H9 (cell line): ENCODE results near the gene KLKB1. TPM values are rescaled to one million over a fixed set of nuclear protein-coding genes. Genes with fewer than 3 reads are reported as not detected.

Source experiments
- DNase-seq: peaks from one replicate; pipeline ENCODE4 v3.0.0-alpha.2; 2017
- H2AFZ ChIP-seq: one replicate; pipeline ENCODE4 v1.6.1; 2013; ENCODE audit warnings: mild to moderate bottlenecking, low read length, control low read depth, moderate library complexity
- H2AK5ac ChIP-seq: 2 replicates; pipeline ENCODE4 v1.6.1; 2013; ENCODE audit warnings: low read length, control low read depth, mixed read lengths; ENCODE audit not compliant: insufficient read length
- H2BK120ac ChIP-seq: one replicate; pipeline ENCODE4 v1.6.1; 2013; ENCODE audit warnings: low read depth, mild to moderate bottlenecking, low read length, control low read depth, inconsistent platforms; ENCODE audit not compliant: poor library complexity, severe bottlenecking
- H2BK12ac ChIP-seq: 2 replicates; pipeline ENCODE4 v1.6.1; 2013; ENCODE audit warnings: low read length, control low read depth, mixed read lengths, low read depth; ENCODE audit not compliant: insufficient read length
- H2BK15ac ChIP-seq: 2 replicates; pipeline ENCODE4 v1.6.1; 2013; ENCODE audit warnings: low read depth, low read length, control low read depth
- H2BK20ac ChIP-seq: one replicate; pipeline ENCODE4 v1.6.1; 2013; ENCODE audit warnings: low read depth, mild to moderate bottlenecking, low read length, control low read depth, inconsistent platforms; ENCODE audit not compliant: poor library complexity, severe bottlenecking
- H2BK5ac ChIP-seq: 2 replicates; pipeline ENCODE4 v1.6.1; 2013; ENCODE audit warnings: low read length, control low read depth, mixed read lengths; ENCODE audit not compliant: insufficient read length
- H3K14ac ChIP-seq: 2 replicates; pipeline ENCODE4 v1.6.1; 2013; ENCODE audit warnings: low read length, control low read depth; ENCODE audit not compliant: insufficient read depth
- H3K18ac ChIP-seq: 2 replicates; pipeline ENCODE4 v1.6.1; 2013; ENCODE audit warnings: low read depth, mild to moderate bottlenecking, mixed read lengths, low read length, control low read depth; ENCODE audit not compliant: insufficient read length
- H3K23ac ChIP-seq: 2 replicates; pipeline ENCODE4 v1.6.1; 2013; ENCODE audit warnings: low read length, control low read depth, mixed read lengths, low read depth; ENCODE audit not compliant: insufficient read length
- H3K23me2 ChIP-seq: 2 replicates; pipeline ENCODE4 v1.6.1; 2013; ENCODE audit warnings: low read depth, mild to moderate bottlenecking, mixed read lengths, low read length, control low read depth; ENCODE audit not compliant: insufficient read length, poor library complexity, severe bottlenecking
- H3K27ac ChIP-seq: 2 replicates; pipeline ENCODE4 v1.5.1; 2013; ENCODE audit warnings: low read length, control low read depth, mixed read lengths, low read depth; ENCODE audit not compliant: insufficient read length
- H3K27me3 ChIP-seq: 2 replicates; pipeline ENCODE4 v1.6.1; 2013; ENCODE audit warnings: low read length, control low read depth, inconsistent platforms; ENCODE audit not compliant: insufficient read depth
- H3K4ac ChIP-seq: 2 replicates; pipeline ENCODE4 v1.6.1; 2013; ENCODE audit warnings: low read depth, mild to moderate bottlenecking, control low read depth, inconsistent platforms, low read length, moderate library complexity
- H3K4me1 ChIP-seq: 2 replicates; pipeline ENCODE4 v1.6.1; 2013; ENCODE audit warnings: low read length, control low read depth, inconsistent platforms; ENCODE audit not compliant: insufficient read depth
- H3K4me2 ChIP-seq: 2 replicates; pipeline ENCODE4 v1.6.1; 2013; ENCODE audit warnings: low read length, control low read depth, mixed read lengths; ENCODE audit not compliant: insufficient read length, insufficient read depth
- H3K56ac ChIP-seq: 2 replicates; pipeline ENCODE4 v1.6.1; 2013; ENCODE audit warnings: low read depth, mild to moderate bottlenecking, mixed read lengths, low read length, control low read depth; ENCODE audit not compliant: insufficient read length
- H3K79me1 ChIP-seq: 2 replicates; pipeline ENCODE4 v1.6.1; 2013; ENCODE audit warnings: low read depth, mild to moderate bottlenecking, moderate library complexity, low read length, control low read depth, inconsistent platforms; ENCODE audit not compliant: insufficient read depth, poor library complexity, severe bottlenecking
- H3K79me2 ChIP-seq: 2 replicates; pipeline ENCODE4 v1.6.1; 2013; ENCODE audit warnings: low read length, control low read depth, inconsistent platforms; ENCODE audit not compliant: insufficient read depth
- H3K9ac ChIP-seq: 2 replicates; pipeline ENCODE4 v1.6.1; 2013; ENCODE audit warnings: low read length, control low read depth, mixed read lengths; ENCODE audit not compliant: insufficient read length; ENCODE audit errors: extremely low read depth
- H3K9me3 ChIP-seq: one replicate; pipeline ENCODE4 v1.6.1; 2013; ENCODE audit warnings: low read depth, low read length, inconsistent platforms; ENCODE audit not compliant: control insufficient read depth
- H3T11ph ChIP-seq: one replicate; pipeline ENCODE4 v1.6.1; 2013; ENCODE audit warnings: mild to moderate bottlenecking, low read length, control low read depth, inconsistent platforms
- H4K20me1 ChIP-seq: one replicate; pipeline ENCODE4 v1.6.1; 2013; ENCODE audit not compliant: control insufficient read depth, insufficient read length, insufficient read depth
- H4K5ac ChIP-seq: 2 replicates; pipeline ENCODE4 v1.6.1; 2013; ENCODE audit warnings: low read depth, mild to moderate bottlenecking, mixed read lengths, low read length, control low read depth; ENCODE audit not compliant: insufficient read length
- H4K8ac ChIP-seq: replicated peaks from 2 replicates; pipeline ENCODE4 v1.6.1; 2013; ENCODE audit warnings: low read length, control low read depth, mixed read lengths, low read depth; ENCODE audit not compliant: insufficient read length
- H4K91ac ChIP-seq: 2 replicates; pipeline ENCODE4 v1.6.1; 2013; ENCODE audit warnings: low read depth, mild to moderate bottlenecking, moderate library complexity, mixed read lengths, low read length, control low read depth; ENCODE audit not compliant: insufficient read length
- H3K27ac Mint-ChIP-seq, 3 experiments: 2 replicates in 2 of 3; 3 replicates in 1 of 3; pipeline ENCODE4 v1.8.0; 2020 to 2021; ENCODE audit warnings: mixed read lengths in 3 of 3, mild to moderate bottlenecking in 1 of 3, moderate library complexity in 1 of 3
- H3K27me3 Mint-ChIP-seq: 2 replicates; pipeline ENCODE4 v1.8.0; 2021; ENCODE audit warnings: low read depth, mild to moderate bottlenecking, moderate library complexity, mixed read lengths
- H3K36me3 Mint-ChIP-seq, 3 experiments: 2 replicates in 2 of 3; 3 replicates in 1 of 3; pipeline ENCODE4 v1.8.0; 2020 to 2021; ENCODE audit warnings: low read depth in 3 of 3, mixed read lengths in 3 of 3; ENCODE audit not compliant: insufficient read depth in 1 of 3
- H3K4me1 Mint-ChIP-seq, 2 experiments: 2 replicates each; pipeline ENCODE4 v1.8.0; 2020; ENCODE audit warnings: mixed read lengths in 2 of 2
- H3K4me3 Mint-ChIP-seq, 2 experiments: 2 replicates in 1 of 2; 3 replicates in 1 of 2; pipeline ENCODE4 v1.8.0; 2020 to 2021; ENCODE audit warnings: mild to moderate bottlenecking in 2 of 2, mixed read lengths in 2 of 2, moderate library complexity in 1 of 2
- H3K9me3 Mint-ChIP-seq, 2 experiments: 2 replicates in 1 of 2; 3 replicates in 1 of 2; pipeline ENCODE4 v1.8.0; 2020; ENCODE audit warnings: mild to moderate bottlenecking in 2 of 2, mixed read lengths in 2 of 2, moderate library complexity in 1 of 2
- WGBS: extraction: QIAGEN DNeasy Blood & Tissue Kit; methylation state at CpG from one replicate; pipeline ENCODE4 v1.1.7; 2013; ENCODE audit warnings: missing lambda C conversion rate, low lambda C conversion rate, mixed read lengths; ENCODE audit not compliant: insufficient read length; ENCODE audit errors: extremely low coverage; 5-methylcytosine and 5-hydroxymethylcytosine counted together
- total RNA-seq: library from RNA; stranded (reverse); gene quantifications from 2 replicates; pipeline ENCODE4 v1.2.1, GENCODE V29; 2021
- TF ChIP-seq, protein P1 (sequence below): fragments of 200-600 bp; sonication (generic); conservative IDR thresholded peaks from 3 replicates; pipeline ENCODE4 v1.8.0; 2021; ENCODE audit warnings: antibody characterized with exemption, mild to moderate bottlenecking

The KLKB1 gene
- total RNA-seq, 1 experiment from 2014 or later, result 21.8 TPM

- Histone ChIP-seq H2BK120ac (no peak overlapping the region), H3K9ac (peak overlapping the region; percentile 58), H4K91ac (no peak overlapping the region), H3K79me1 (no peaks in the 10 kb centered on the region), H3K9me3 (no peaks in the 10 kb centered on the region), H2BK20ac (no peak overlapping the region), H4K20me1 (peaks cover 2% of the 10 kb centered on the region), H3K79me2 (peaks cover 18% of the 10 kb centered on the region; the same call in 1 of the 2 replicates), H2BK15ac (no peak overlapping the region), H3K23me2 (peaks cover 3% of the 10 kb centered on the region), H3K4me1 (peaks cover 2% of the 10 kb centered on the region), H2BK5ac (no peak overlapping the region), H3K14ac (no peak overlapping the region), H3K56ac (no peak overlapping the region), H3K4me2 (peak overlapping the region; percentile 59), H2BK12ac (no peak overlapping the region), H3K4ac (no peak overlapping the region), H3K23ac (no peak overlapping the region), H4K5ac (no peak overlapping the region), H3K18ac (no peak overlapping the region), H3T11ph (no peak overlapping the region), H2AK5ac (no peak overlapping the region), H2AFZ (no peak overlapping the region), H4K8ac (no peak overlapping the region), H3K27ac (peak overlapping the region; percentile 67), H3K27me3 (no peaks in the 10 kb centered on the region)
- WGBS, result no CpG with 5 or more reads among the region's 2 CpGs
- Mint-ChIP-seq H3K9me3 (peaks cover 2 to 3% of the 10 kb centered on the region in 2 experiments), H3K27me3 (no peaks in the 10 kb centered on the region; the same call in 1 of the 2 replicates), H3K4me1 (peaks cover 9 to 14% of the 10 kb centered on the region in 2 experiments), H3K36me3 (peaks cover 0 to 4% (median 2%) of the 10 kb centered on the region in 3 experiments; a peak in 4 of 7 replicates), H3K4me3 (no peak overlapping the region), H3K27ac (no peak overlapping the region)
- TF ChIP-seq, protein P1, sequence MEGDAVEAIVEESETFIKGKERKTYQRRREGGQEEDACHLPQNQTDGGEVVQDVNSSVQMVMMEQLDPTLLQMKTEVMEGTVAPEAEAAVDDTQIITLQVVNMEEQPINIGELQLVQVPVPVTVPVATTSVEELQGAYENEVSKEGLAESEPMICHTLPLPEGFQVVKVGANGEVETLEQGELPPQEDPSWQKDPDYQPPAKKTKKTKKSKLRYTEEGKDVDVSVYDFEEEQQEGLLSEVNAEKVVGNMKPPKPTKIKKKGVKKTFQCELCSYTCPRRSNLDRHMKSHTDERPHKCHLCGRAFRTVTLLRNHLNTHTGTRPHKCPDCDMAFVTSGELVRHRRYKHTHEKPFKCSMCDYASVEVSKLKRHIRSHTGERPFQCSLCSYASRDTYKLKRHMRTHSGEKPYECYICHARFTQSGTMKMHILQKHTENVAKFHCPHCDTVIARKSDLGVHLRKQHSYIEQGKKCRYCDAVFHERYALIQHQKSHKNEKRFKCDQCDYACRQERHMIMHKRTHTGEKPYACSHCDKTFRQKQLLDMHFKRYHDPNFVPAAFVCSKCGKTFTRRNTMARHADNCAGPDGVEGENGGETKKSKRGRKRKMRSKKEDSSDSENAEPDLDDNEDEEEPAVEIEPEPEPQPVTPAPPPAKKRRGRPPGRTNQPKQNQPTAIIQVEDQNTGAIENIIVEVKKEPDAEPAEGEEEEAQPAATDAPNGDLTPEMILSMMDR, result no peak
- DNase-seq, result no peak
Measured at GRCh38 chr4:186243331-186243730, 16.0 kb downstream of the KLKB1 start.
